Iris pigment epithelial cell (primary cell): ENCODE measurements around the gene MRPS12.

Experiments
- DNase-seq: peaks from one replicate; pipeline ENCODE4 v3.0.0-alpha.2; 2011; ENCODE audit warnings: low read depth

MRPS12 gene

DNA sequence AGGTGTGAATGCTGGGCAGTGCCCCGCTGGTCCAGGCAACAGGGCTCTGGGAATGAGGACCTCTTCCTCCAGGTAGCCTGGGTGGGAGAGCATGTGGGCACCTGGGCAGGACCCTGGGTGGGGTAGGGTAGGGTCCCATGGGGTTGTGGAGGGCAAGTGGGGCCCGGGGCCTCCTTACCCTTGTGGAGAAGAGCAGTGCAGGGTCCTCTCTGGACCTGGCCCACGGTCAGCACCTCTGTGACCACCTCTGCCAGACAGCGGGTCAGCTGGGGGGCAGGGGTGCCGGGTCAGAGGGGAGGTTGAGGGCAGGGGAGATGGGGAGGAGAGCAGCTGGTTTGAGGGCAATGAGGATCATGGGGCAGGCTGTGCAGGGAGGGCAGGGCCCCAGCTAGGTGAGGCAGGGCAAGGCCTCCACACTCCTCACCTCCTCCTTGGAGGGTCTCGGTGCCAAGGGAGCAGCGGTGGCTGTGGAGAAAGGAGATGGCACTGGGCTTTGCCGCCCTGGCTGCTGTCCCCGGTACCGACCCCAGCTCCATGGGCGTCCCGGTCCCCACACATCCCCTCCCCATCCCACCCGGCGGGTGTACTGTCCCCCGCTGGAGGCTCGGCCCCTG lies 19.2 kb upstream of the MRPS12 start:
- no peak for DNase-seq

DNA sequence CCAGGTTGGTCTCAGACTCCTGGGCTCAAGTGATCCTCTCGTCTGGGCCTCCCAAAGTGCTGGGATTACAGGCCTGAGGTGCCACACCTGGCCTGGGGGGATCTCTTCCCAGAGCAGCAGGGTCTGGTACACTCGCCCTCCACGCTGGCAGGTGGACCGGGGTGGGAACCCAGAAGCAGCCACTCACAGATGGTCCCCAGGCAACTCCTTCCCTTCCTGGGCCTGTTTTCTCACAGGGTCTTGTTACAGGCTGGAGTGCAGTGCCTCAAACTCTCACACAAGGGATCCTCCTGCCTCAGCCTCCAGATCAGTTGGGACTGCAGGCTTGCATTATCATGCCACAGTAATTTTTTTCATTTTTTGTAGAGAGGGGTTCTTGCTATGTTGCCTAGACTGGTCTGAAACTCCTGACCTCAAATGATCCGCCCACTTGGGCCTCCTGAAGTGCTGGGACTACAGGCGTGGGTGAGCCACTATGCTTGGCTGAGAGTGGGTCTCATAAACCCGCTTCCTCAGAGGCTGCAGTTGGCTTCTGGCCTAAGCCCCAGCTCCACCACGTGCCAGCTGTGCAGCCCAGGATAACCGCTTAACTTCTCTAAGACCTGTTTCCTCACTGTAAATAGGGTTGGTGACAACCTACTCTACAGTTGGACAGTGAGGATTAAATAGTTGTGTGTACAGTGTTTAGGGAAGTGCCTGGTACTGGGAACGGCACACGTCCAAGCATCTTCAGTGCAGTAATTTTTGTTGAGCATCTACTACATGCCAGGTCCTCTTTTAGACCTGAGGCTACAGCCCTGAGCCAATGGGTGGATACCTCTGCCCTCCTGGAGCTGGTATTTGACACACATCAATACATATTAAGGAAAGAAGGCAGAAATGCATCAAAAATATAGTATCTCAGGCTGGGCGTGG lies 17.9 kb upstream of the MRPS12 start:
- DNase-seq = no peak

DNA sequence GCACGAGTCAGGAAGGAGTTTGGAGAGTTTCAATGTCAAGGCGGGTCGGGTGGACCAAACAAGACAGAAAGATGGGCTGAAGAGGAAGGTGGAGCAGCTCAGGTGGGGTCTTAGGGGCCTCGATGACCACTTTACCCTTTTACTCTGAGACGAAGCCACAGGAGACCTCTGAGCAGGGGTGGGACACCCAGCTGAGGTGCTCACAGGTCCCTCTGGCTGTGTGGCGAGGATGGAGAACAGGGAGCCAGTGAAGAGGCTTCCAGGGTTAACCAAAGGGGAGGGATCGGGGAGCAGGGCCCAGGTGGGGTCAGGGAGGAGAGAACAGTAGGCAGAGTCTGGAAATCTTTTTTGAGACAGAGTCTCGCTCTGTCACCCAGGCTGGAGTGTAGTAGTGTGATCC lies 16.8 kb upstream of the MRPS12 start:
- no peak for DNase-seq

DNA sequence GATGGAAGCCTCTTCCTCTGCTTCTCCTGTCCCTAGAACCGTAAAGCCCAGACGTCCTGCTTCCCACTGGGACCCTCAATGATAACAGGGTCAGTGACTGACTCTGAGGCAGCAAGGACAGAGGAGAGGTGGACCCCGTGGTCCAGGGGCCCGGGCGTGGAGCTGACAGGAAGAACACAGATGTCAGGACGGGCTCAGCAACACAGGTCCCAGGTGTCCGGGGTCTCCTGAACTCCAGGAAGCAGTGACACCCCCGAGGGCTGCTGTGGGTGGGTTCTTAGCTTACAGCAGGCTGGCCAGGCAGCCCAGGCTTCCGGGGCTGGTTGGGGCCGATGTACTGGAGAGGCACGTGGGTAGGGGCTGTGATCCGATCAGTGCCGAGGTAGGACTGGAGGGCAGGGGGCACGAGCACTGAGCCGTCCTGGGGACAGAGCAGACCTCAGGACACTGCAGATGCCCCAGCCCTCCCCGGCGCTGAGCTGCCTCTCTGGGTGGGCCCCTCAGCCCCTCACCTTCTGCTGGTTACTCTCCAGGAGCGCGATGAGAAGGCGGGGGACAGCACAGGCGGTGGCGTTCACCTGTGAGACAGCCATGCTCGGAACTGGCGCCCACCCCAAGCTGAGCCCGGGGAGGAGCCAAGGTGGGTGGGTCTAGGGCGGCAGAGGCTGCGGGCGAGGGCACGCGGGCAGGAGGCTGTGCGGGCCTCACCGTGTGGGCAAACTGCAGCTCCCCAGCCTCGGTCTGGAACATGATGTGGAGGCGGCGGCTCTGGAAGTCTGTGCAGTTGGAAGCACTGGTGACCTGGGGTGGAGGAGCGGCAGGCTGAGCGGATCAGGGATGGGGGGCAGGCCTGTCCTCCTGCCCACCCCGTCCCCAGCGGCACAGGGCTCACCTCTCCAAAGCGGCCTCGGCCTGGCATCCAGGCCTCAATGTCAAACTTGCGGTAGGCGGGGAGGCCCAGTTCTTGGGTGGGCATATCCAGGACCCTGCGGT lies 15.1 kb upstream of the MRPS12 start:
- DNase-seq = no peak

DNA sequence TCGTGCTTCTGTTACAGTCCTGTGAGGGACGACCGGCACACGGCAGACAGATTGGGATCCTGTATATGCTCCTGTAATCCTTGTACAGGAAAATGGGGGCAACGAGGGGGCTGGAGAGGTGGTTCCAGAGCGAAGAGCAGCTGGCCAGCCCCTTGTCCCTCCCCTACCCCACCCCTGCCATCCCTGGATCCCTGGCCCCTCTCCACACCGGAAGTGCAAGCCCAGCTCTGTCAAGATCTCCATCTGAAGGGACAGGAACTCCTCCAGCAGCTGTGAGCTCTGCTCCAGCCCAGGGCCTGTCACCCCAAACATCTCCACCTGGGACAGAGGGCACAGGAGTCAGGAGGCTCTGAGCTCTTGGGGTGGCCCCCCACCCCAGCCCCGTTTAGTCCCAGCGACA lies 13.2 kb upstream of the MRPS12 start:
- no peak for DNase-seq

DNA sequence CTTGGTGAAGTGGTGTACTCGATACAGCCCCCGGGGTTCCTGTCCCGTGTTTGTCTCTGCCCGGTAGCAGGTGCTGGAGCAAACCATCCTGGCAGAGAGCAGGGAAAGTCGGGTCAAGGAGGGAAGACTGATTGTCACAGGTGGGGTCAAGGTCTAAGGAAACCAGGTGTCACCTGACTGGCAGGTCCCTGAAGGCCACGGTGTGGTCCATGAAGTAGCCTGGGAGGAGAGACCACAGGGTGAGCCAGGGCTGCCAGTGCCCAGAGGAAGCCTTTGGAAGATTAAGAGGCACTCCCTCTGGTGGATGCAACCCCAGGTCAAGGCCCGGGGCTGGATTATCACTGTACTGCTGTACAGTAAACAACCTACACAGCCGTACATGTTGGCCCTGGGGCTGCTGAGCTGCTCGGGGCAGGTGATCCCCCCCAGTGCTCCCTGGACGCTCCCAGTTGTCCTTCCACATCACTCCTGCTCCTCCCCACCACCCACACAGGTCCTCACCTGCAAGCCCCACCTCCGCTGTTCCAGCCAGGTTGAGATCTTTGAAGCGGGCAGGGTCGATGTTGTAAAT lies 12.7 kb upstream of the MRPS12 start:
- DNase-seq = peak; percentile 24

DNA sequence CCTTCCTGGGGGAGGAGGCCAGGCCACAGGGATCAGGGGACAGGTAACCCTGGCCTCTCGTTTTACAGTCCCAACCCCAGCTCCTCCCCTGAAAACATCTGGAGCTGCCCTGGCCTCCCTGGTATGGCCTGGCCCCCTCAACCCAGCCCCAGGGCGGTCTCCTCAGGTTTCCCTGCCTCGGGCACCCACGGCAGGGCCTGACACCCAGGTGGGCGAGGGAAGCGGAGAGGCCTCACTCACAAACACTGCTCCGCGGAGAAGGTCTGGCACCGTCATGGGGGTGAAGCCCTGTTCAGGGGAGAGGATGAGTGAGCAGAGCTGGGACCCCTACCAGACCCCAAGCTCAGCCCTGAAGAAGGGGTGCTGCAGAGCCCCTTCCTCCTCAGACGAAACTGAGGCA lies 12.2 kb upstream of the MRPS12 start:
- no peak for DNase-seq

DNA sequence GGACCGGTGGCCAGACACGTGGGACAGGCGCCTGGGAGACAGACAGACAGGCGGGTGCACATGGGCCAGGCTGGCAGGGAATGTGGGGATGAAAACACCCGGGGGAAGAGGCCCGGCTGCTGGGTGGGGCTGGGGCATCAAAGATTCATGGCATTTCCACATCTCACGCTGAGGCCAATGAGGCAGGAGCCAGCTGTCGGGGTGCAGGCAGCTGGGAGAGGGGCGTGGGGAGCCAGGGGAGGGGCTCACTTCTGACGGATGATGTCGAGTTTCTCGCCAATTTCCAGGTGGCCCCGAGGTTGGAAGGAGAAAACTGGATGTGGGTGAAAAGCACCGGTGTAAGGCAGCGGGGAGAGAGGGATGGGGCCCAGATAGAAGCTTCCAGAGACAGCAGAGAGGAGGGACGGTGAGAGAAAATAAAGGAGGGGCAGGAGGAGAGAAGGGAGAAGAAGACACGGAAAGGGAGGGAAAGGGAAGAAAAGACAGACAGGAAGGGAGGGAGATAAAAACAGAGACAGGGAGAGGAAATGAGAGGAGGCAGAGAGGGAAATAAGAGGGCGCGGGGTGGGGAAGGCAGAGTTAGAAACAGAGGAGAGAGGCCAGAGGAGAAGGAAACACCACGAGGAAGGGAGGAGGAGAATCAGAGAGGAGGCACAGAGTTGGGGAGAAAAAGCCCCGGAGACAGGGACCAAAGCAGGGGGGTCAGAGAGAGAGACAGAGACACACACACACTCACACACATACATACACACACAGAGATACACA lies 10.7 kb upstream of the MRPS12 start:
- DNase-seq = no peak

DNA sequence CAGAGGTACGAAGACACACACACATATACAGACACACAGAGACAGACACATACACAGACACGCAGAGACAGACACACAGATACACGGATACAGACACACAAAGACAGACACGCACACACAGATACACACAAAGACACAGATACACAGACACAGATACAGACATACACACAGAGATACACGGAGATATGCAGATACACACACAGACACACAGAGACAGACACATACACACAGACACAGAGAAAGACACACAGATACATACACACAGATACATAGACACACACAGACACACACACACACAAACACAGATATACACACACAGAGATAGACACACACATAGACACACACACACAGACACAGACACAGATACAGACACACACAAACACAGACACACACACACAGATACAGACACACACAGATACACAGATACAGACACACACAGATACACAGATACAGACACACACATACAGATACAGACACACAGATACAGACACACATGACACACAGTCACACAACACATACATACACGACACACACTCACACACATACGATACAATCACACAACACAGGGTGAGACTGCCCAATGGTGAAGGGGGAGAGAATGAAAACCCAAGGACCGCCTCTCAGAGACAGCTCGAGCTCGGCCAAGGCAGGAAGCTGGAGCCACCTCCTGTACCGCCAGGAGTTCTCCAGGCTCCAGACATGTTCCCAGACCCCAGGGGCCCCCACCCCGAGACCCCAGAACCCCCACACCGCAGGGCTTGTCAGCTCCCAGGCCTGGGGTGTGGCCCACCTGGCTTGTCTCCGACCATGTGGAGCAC lies 9.9 kb upstream of the MRPS12 start:
- DNase-seq = no peak

DNA sequence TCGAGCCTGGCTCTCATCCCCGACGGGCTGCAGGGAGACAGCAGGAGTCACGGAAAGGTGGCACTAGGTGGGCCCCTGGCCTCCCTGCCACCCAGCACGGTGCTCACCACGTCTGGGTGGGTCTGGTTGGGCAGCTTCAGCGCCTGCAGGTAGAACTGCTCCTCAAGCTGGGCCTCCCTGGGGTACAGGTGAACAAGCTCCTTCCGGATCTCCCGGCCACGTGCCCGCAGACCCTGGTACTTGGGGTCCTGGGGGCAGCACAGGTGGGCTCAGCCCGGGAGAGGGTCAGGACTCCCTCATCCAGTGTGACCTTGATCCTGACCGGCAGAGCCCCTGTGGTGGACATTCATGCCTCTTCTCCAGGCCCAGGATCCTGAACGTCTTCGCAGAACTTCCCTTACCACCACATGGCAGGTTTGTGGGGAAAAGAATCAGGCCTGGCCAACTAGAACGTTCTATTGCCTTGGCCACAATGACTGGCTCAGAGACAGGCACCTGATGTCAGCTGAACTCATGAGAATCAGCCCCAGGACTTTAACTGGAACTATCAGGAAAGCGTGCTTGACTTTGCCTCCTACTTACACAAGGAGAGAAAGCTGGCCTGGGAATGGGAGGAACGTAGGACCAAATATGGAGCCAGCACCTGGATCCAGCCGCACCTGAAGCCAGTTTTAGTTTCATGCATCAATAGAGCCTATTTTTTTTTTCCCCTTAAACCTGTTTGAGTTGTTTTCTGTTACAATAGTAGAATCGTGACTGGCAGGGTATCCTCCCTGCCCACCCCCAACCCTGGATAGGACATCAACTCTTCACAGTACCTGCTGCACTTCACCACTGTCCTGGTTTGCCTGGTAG lies 9.1 kb upstream of the MRPS12 start:
- DNase-seq = no peak

DNA sequence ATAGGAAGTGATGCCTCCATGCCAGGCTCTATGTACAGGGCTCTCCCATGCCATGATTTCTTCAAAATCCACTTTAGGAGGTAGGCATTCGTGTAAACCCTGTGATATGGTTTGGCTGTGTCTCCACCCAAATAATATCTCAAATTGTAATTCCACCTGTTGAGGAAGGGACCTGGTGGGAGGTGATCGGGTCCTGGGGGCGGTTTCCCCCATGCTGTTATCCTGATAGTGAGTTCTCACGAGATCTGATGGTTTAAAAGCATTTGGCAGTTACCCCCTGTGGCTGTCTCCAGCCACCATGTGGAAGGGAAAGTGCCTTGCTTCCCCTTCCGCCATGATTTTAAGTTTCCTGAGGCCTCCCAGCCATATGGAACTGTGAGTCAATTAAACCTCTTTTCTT lies 8.3 kb upstream of the MRPS12 start:
- DNase-seq = no peak

DNA sequence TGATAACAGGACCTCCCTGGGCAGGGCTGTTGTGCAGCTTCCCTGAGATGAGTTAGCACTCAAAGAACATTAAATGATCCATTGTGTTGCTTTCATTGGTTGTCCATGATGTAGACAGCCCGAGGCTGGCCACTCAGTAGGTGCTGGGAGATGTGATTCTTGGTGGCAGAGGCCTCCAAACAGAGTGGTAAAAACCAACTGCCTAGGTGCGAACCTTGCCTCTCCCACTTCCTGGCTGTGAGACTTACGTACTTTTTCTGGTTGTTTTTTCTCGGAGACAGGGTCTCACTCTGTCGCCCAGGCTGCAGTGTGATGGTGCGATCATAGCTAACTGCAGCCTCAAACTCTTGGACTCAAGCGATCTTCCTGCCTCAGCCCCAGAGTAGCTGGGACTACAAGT lies 6.4 kb upstream of the MRPS12 start:
- DNase-seq = no peak

DNA sequence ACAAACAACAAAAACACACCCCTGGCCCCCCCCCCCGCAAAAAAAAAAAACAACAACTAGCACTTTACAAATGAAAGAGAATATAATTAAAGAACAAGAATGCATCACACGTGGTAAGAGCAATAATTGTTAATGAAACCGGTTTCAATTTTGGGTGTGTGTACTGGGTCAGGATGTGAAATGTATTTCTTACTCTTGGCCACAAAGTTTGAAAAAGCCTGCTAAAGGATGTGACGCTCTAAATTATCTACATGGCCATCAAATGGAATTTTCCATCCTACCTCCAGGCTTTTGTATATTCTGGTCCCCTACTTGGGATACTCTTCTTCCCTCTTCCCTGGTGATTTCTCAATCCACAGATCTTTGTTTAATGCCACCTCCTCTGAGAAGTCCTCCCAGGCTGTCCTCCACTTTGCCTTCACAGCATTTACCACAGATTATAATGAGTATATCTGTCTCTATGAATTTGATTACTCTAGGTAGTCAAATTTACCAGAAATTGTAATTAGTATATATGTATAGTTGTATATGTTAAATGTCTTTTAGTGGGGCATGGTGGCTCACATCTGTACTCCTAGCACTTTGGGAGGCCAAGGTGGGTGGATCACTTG lies 2.2 kb upstream of the MRPS12 start:
- no peak for DNase-seq

DNA sequence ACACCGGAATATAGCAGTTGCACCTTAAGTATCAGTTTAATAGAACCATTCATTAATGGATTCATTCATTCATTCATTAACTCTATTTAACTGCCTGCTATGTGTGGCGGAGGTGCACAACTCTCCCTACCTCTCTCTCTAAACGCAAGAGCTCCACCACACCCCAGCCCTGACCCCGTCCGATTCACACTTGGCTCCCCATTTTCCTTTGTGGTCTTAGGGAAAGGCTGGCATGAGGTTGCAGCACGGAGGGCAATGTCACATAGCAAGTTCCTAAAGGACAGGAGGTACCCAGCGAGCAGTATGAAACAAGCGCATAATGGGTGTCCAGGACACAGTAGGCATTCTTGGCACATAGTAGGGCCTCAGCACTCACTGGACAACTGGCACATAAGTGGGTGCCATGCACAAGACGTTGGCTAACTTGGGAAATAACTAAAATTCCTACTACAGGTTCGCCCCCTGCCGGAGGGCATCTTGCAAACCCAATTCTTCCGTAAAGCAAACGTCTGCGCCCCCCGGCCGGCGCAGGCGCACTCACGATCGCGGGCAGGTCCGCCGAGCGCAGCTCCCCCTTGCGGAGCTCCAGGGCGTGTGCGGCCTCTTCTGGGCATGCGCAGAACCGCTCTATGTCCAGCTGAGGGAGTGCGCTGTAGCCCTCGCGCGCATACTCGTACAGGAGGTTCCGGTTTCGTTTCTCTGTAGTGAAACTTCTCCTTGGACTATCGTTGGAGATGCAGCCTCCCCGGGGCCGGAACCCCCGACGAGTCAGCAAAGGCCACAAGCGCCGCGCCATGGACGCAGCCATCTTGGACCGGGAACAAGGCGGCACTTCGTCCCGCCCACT lies 592 bp upstream of the MRPS12 start, which contains the start of gene SARS2:
TSS of gene SARS2 (minus strand) at position 835 of the 847 bp plus-strand sequence. CDS start at position 808, 27 bp downstream.
- DNase-seq = peak; percentile 91

DNA sequence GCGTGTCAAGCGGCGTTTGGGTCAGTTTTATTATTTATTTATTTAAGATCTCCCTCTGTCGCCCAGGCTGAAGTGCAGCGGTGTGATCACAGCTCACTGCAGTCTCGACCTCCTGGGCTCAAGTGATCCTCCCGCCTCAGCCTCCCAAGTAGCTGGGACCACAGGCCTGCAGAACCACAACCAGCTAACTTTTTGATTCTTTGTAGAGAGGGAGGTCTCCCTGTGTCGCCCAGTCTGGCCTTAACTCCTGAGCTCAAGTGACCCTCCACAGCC lies 713 bp downstream of the MRPS12 start:
- DNase-seq = no peak

DNA sequence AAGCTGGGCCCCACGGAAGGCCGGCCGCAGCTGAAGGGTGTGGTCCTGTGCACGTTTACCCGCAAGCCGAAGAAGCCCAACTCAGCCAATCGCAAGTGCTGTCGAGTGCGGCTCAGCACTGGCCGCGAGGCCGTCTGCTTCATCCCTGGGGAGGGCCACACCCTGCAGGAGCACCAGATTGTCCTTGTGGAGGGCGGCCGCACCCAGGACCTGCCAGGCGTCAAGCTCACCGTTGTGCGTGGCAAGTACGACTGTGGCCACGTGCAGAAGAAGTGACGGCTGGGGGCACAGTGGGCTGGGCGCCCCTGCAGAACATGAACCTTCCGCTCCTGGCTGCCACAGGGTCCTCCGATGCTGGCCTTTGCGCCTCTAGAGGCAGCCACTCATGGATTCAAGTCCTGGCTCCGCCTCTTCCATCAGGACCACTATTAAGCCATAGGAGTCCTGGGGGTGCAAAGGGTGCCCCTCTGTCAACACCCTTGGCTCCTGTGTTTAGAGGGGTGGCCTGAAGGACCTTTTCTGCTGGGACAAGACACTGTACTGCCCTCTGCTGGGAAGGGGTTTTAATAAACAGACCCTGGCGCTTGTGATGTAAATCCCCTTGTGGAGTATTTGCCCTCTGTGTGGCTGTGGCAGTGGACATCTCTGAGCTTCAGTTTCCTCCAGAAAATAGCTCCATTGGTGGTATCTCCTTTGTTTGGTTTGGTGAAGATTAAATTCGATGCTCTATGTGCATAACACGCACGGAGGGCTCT lies 1.9 kb downstream of the MRPS12 start:
- peak; percentile 53 for DNase-seq

DNA sequence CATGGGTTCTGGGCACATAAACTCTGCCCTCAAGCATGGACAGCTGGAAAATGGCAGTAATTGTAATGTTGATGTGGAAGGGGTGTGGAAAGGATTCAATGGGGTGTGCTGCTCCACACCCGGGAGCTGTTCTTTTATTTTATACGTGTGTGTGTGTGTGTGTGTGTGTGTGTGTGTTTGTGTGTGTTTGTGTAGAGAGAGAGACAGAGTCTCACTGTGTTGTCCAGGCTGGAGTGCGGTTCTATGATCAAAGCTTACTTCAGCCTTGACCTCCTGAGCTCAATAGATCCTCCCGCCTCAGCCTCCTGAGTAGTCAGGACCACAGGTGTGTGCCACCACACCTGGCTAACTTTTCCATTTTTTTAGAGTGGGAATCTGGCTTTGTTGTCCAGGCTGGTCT lies 2.8 kb downstream of the MRPS12 start:
- no peak for DNase-seq
